OCI-LY7 (cell line): ENCODE results near the gene MRPL41. TPM values are rescaled to one million over a fixed set of nuclear protein-coding genes. Genes with fewer than 3 reads are reported as not detected.
A peak's percentile ranks its signal among the peaks of the same experiment; 100 is the strongest.

Source experiments
- BruUV-seq: library from RNA; stranded (reverse); fragments of 400-500 nt; replicated peaks from 2 replicates; lab custom pipeline; 2021; lab: Mats Ljungman, UMichigan
- CTCF ChIA-PET: fragments of 300-600 bp; sonication (Branson Sonifier 250); formaldehyde crosslinking; loops from one replicate; lab custom pipeline; 2022; ENCODE audit warnings: antibody characterized with exemption; ENCODE audit not compliant: unreplicated experiment; lab: Charles Lee
- POLR2A ChIA-PET: fragments of 300-600 bp; sonication (Branson Sonifier 250); formaldehyde crosslinking; loops from one replicate; lab custom pipeline; 2022; ENCODE audit warnings: antibody characterized with exemption; lab: Charles Lee
- DNase-seq: peaks from one replicate; pipeline ENCODE4 v3.0.0-alpha.2; 2015; ENCODE audit warnings: low spot score
- H2AFZ ChIP-seq: fragments of 200-600 bp; sonication (generic), shearing (Covaris generic); 2 replicates; pipeline ENCODE4 v1.6.1; 2014; ENCODE audit warnings: mild to moderate bottlenecking, antibody characterized with exemption, low read length, moderate library complexity
- H3K27ac ChIP-seq: fragments of 200-600 bp; sonication (generic); 2 replicates; pipeline ENCODE4 v1.5.1; 2014; ENCODE audit warnings: mixed run types, low read depth, mild to moderate bottlenecking, moderate library complexity, low read length, inconsistent platforms; ENCODE audit not compliant: poor library complexity, severe bottlenecking
- H3K36me3 ChIP-seq: fragments of 200-600 bp; sonication (generic); 2 replicates; pipeline ENCODE4 v1.6.1; 2014; ENCODE audit warnings: mild to moderate bottlenecking, antibody characterized with exemption, low read length, moderate library complexity, mixed read lengths; ENCODE audit not compliant: insufficient read depth
- H3K4me1 ChIP-seq: fragments of 200-600 bp; sonication (generic); 2 replicates; pipeline ENCODE4 v1.5.1; 2014; ENCODE audit warnings: mild to moderate bottlenecking, low read length; ENCODE audit not compliant: insufficient read depth, poor library complexity, severe bottlenecking
- H3K4me2 ChIP-seq: fragments of 200-600 bp; sonication (generic); 2 replicates; pipeline ENCODE4 v1.6.1; 2014; ENCODE audit warnings: mild to moderate bottlenecking, low read length
- H3K4me3 ChIP-seq: fragments of 200-600 bp; sonication (generic); 2 replicates; pipeline ENCODE4 v1.5.1; 2014; ENCODE audit warnings: mild to moderate bottlenecking, low read depth, low read length; ENCODE audit not compliant: poor library complexity, severe bottlenecking
- H3K79me2 ChIP-seq: fragments of 200-600 bp; sonication (generic); 2 replicates; pipeline ENCODE4 v1.6.1; 2016; ENCODE audit warnings: low read depth, mild to moderate bottlenecking, low read length, moderate library complexity, mixed read lengths; ENCODE audit not compliant: insufficient read depth
- H3K9me2 ChIP-seq: fragments of 200-600 bp; sonication (generic); 2 replicates; pipeline ENCODE4 v1.6.1; 2016; ENCODE audit warnings: mild to moderate bottlenecking, low read length, mixed read lengths; ENCODE audit not compliant: insufficient read depth
- H3K9me3 ChIP-seq: fragments of 200-600 bp; sonication (generic); 2 replicates; pipeline ENCODE4 v1.6.1; 2014; ENCODE audit warnings: mild to moderate bottlenecking, mixed run types, low read length, mixed read lengths
- H4K20me1 ChIP-seq: fragments of 200-600 bp; sonication (generic); 2 replicates; pipeline ENCODE4 v1.6.1; 2014; ENCODE audit warnings: mild to moderate bottlenecking, antibody characterized with exemption, low read length, moderate library complexity, mixed read lengths; ENCODE audit not compliant: insufficient read depth
- EZH2phosphoT487 ChIP-seq: fragments of 200-600 bp; sonication (generic); IDR thresholded peaks from 2 replicates; pipeline ENCODE4 v1.6.1; 2018; ENCODE audit warnings: low read depth, borderline replicate concordance, mild to moderate bottlenecking, mixed run types, antibody characterized with exemption, low read length, moderate library complexity, mixed read lengths
- intact Hi-C: fragments of 100-400 bp; cut with micrococcal nuclease; formaldehyde crosslinking; loops from one replicate; pipeline ENCODE4 v1.10.0; 2022; ENCODE audit not compliant: unreplicated experiment
- total RNA-seq, 2 experiments: library from RNA; depleted of rRNA in 1 of 2; stranded (reverse); fragments of >200 nt in 1 of 2; shearing (Covaris generic) in 1 of 2; gene quantifications; 2 replicates each; pipeline ENCODE4 v1.2.3, GENCODE V29; 2014 to 2022
- TF ChIP-seq, protein P1 (sequence below): fragments of 200-600 bp; sonication (generic); conservative IDR thresholded peaks from 2 replicates; pipeline ENCODE4 v1.5.1; 2014; ENCODE audit warnings: mild to moderate bottlenecking, antibody characterized with exemption, low read length, moderate library complexity, mixed read lengths

MRPL41 gene
- total RNA-seq, 2 experiments from 2014 or later: 26.4 to 34.8 TPM

GRCh38 chr9:137578518-137579258, 27.0 kb downstream of the MRPL41 start, which contains the start of gene DPH7:
Gene DPH7 (minus strand): TSS chr9:137578925. CDS start chr9:137578777, 148 bp downstream.
- peak within 1 kb of the TSS; percentile 97 for H3K4me3 ChIP-seq
- H3K9me2 ChIP-seq: no peaks in the 10 kb centered on the region
- no TSS peak for BruUV-seq
- H3K27ac ChIP-seq: peak within 1 kb of the TSS; percentile 84
- H3K4me2 ChIP-seq: peak within 1 kb of the TSS; percentile 92
- intact Hi-C loops: loop anchor here (5.0 kb wide), 1 partner anchor 94 kb away; no protein-coding TSS in a partner anchor
- peak; percentile 94 for DNase-seq
- peaks cover 40% of the 10 kb centered on the region for H3K4me1 ChIP-seq
- H3K9me3 ChIP-seq: no peaks in the 10 kb centered on the region
- CTCF ChIA-PET: no interaction called here
- peak within 1 kb of the TSS; percentile 63; the same call in 1 of the 2 replicates for H2AFZ ChIP-seq
- H3K79me2 ChIP-seq: peaks cover 46% of the 10 kb centered on the region
- POLR2A ChIA-PET: interaction anchor here (0.6 to 1.1 kb wide), 3 partner anchors 9 to 170 kb away, joined by 3 to 5 read pairs (median 3); no protein-coding TSS in a partner anchor
- no peak for TF ChIP-seq EZH2phosphoT487
- TF ChIP-seq, protein P1, sequence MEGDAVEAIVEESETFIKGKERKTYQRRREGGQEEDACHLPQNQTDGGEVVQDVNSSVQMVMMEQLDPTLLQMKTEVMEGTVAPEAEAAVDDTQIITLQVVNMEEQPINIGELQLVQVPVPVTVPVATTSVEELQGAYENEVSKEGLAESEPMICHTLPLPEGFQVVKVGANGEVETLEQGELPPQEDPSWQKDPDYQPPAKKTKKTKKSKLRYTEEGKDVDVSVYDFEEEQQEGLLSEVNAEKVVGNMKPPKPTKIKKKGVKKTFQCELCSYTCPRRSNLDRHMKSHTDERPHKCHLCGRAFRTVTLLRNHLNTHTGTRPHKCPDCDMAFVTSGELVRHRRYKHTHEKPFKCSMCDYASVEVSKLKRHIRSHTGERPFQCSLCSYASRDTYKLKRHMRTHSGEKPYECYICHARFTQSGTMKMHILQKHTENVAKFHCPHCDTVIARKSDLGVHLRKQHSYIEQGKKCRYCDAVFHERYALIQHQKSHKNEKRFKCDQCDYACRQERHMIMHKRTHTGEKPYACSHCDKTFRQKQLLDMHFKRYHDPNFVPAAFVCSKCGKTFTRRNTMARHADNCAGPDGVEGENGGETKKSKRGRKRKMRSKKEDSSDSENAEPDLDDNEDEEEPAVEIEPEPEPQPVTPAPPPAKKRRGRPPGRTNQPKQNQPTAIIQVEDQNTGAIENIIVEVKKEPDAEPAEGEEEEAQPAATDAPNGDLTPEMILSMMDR: peak; percentile 89
- H3K36me3 ChIP-seq: peaks cover 70% of the 10 kb centered on the region
- peaks cover 12% of the 10 kb centered on the region; the same call in 1 of the 2 replicates for H4K20me1 ChIP-seq

- Histone ChIP-seq H3K4me1 (peaks cover 40% of the 10 kb centered on the region), H3K27ac (no peak overlapping the region), H3K36me3 (peaks cover 70% of the 10 kb centered on the region), H2AFZ (no peak overlapping the region), H3K4me2 (peak overlapping the region; percentile 43), H4K20me1 (peaks cover 12% of the 10 kb centered on the region; the same call in 1 of the 2 replicates), H3K79me2 (peaks cover 41% of the 10 kb centered on the region), H3K9me2 (no peaks in the 10 kb centered on the region), H3K9me3 (no peaks in the 10 kb centered on the region), H3K4me3 (peak overlapping the region; percentile 97)
- TF ChIP-seq EZH2phosphoT487: no peak
- TF ChIP-seq, protein P1: no peak
- BruUV-seq: no TSS peak
- CTCF ChIA-PET: interaction anchor here (0.6 kb wide), 1 partner anchor 20 kb away, joined by 3 read pairs; no protein-coding TSS in a partner anchor
- POLR2A ChIA-PET: no interaction called here
- intact Hi-C loops: loop anchor here (5.0 kb wide), 1 partner anchor 93 kb away; no protein-coding TSS in a partner anchor
- no peak for DNase-seq
Observed at GRCh38 chr9:137579259-137579604, 27.6 kb downstream of the MRPL41 start.
